Gastrocnemius medialis (tissue), 4 donors: ENCODE measurements around the gene STIM1.

Source experiments
- POLR2A ChIP-seq, 2 donors: fragments of 450-650 bp; IDR thresholded peaks; one replicate each; pipeline ENCODE4 v1.6.1; 2017; ENCODE audit warnings: antibody characterized with exemption in 2 of 2, mild to moderate bottlenecking in 2 of 2, moderate library complexity in 2 of 2
- TF ChIP-seq, protein P1 (sequence below), 5 experiments: fragments of 450-650 bp in 3 of 5; fragments of 200-600 bp in 2 of 5; sonication (generic) in 2 of 5; IDR thresholded peaks in 4 of 5; conservative IDR thresholded peaks in 1 of 5; 1 replicate in 4 of 5; 2 replicates in 1 of 5; pipeline ENCODE4 v1.5.1; 2016 to 2019; ENCODE audit warnings: antibody characterized with exemption in 5 of 5, mild to moderate bottlenecking in 3 of 5, moderate library complexity in 3 of 5

DNA sequence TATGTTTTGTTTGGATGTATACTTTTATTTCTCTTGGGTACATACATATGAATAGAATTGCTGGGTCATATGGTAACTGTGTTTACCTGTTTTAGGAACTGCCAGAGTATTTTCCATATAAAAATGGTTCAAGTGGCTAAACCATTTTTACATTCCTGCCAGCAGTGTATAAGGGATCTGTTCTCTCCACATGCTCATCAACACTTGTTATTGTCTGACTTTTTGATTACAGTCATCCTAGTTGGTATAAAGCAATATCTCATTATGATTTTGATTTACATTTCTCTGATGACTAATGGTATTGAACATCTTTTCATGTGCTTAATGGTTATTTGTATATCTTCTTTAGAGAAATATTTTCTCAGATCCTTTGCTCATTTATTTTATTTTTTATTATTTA is 134.9 kb downstream of the STIM1 start:
- TF ChIP-seq, protein P1, sequence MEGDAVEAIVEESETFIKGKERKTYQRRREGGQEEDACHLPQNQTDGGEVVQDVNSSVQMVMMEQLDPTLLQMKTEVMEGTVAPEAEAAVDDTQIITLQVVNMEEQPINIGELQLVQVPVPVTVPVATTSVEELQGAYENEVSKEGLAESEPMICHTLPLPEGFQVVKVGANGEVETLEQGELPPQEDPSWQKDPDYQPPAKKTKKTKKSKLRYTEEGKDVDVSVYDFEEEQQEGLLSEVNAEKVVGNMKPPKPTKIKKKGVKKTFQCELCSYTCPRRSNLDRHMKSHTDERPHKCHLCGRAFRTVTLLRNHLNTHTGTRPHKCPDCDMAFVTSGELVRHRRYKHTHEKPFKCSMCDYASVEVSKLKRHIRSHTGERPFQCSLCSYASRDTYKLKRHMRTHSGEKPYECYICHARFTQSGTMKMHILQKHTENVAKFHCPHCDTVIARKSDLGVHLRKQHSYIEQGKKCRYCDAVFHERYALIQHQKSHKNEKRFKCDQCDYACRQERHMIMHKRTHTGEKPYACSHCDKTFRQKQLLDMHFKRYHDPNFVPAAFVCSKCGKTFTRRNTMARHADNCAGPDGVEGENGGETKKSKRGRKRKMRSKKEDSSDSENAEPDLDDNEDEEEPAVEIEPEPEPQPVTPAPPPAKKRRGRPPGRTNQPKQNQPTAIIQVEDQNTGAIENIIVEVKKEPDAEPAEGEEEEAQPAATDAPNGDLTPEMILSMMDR (IDR thresholded peaks at IDR 0.05 in 4 of 5, conservative IDR thresholded peaks at IDR 0.05 in 1 of 5): no peak
- no peak for TF ChIP-seq POLR2A (IDR thresholded peaks at IDR 0.05)
